ENCODE data around the gene KIRREL2.
"Not testable (repeated sequence)": the region's sequence is repeated elsewhere in the genome, so short reads cannot be mapped to it uniquely, and the experiment has no call there.

The KIRREL2 gene

GRCh38 chr19:35870124-35870736, 13.5 kb downstream of the KIRREL2 start:
- FAIRE-seq, result peak; percentile 97

- no peak for FAIRE-seq
Measured at GRCh38 chr19:35870798-35871197, 14.1 kb downstream of the KIRREL2 start.

- no peak for FAIRE-seq
Measured at GRCh38 chr19:35871611-35872010, 14.9 kb downstream of the KIRREL2 start.

GRCh38 chr19:35872180-35872579, 15.5 kb downstream of the KIRREL2 start:
- no peak for FAIRE-seq

- no peak for FAIRE-seq
Measured at GRCh38 chr19:35874392-35874930, 17.8 kb downstream of the KIRREL2 start.

GRCh38 chr19:35879068-35879467, 22.4 kb downstream of the KIRREL2 start:
- no peak for FAIRE-seq

GRCh38 chr19:35879770-35880317, 23.1 kb downstream of the KIRREL2 start:
- FAIRE-seq, result peak; percentile 77

GRCh38 chr19:35882114-35882832, 25.6 kb downstream of the KIRREL2 start:
- peak; percentile 99 for FAIRE-seq

- FAIRE-seq, result no peak
Measured at GRCh38 chr19:35883882-35884281, 27.2 kb downstream of the KIRREL2 start.

- FAIRE-seq, result no peak
Measured at GRCh38 chr19:35885225-35885738, 28.6 kb downstream of the KIRREL2 start.

- FAIRE-seq, result no peak
Measured at GRCh38 chr19:35885904-35886303, 29.2 kb downstream of the KIRREL2 start.

- FAIRE-seq, result no peak
Measured at GRCh38 chr19:35887197-35887596, 30.5 kb downstream of the KIRREL2 start.

GRCh38 chr19:35888398-35888797, 31.7 kb downstream of the KIRREL2 start:
- no peak for FAIRE-seq

- FAIRE-seq, result no peak
Measured at GRCh38 chr19:35889370-35890112, 32.8 kb downstream of the KIRREL2 start.

- FAIRE-seq, result no peak
Measured at GRCh38 chr19:35890113-35890650, 33.5 kb downstream of the KIRREL2 start.

- FAIRE-seq, result not testable (repeated sequence)
Measured at GRCh38 chr19:35891819-35892218, 35.1 kb downstream of the KIRREL2 start.

- FAIRE-seq, result no peak
Measured at GRCh38 chr19:35894342-35894741, 37.6 kb downstream of the KIRREL2 start.

GRCh38 chr19:35895911-35896642, 39.4 kb downstream of the KIRREL2 start:
- FAIRE-seq, result no peak

- no peak for FAIRE-seq
Measured at GRCh38 chr19:35896643-35897040, 39.9 kb downstream of the KIRREL2 start.

GRCh38 chr19:35897706-35898451, 41.2 kb downstream of the KIRREL2 start:
- FAIRE-seq, result no peak

- no peak for FAIRE-seq
Measured at GRCh38 chr19:35898499-35898809, 41.7 kb downstream of the KIRREL2 start.
